Testis (tissue), 2 donors: ENCODE results near the gene PNPLA8.
"Not testable (repeated sequence)": the region's sequence is repeated elsewhere in the genome, so short reads cannot be mapped to it uniquely, and the experiment has no call there.

Experiments
- POLR2A ChIP-seq: fragments of 450-650 bp; IDR thresholded peaks from one replicate; pipeline ENCODE4 v1.6.1; 2017; ENCODE audit warnings: antibody characterized with exemption, mild to moderate bottlenecking, moderate library complexity
- TF ChIP-seq, protein P1 (sequence below), 3 experiments: fragments of 450-650 bp in 2 of 3; fragments of 200-600 bp in 1 of 3; sonication (generic) in 1 of 3; IDR thresholded peaks; one replicate each; pipeline ENCODE4 v1.5.1; 2016 to 2019; ENCODE audit warnings: antibody characterized with exemption in 3 of 3, mild to moderate bottlenecking in 2 of 3, moderate library complexity in 1 of 3

DNA sequence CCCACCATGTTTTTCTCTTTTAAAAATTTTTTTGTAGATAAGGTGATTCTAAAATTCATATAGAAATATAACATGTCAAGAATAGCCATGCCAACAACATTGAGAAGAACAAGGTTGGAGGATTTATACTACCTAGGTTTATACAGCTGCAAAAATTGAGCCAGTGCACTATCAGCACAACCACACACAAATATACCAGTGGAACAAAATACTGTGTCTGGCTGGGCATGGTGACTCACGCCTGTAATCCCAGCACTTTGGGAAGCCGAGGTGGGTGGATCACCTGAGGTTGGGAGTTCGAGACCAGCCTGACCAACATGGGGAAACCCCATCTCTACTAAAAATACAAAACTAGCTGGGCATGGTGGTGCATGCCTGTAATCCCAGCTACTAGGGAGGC, 21.4 kb downstream of the PNPLA8 start:
- TF ChIP-seq, protein P1, sequence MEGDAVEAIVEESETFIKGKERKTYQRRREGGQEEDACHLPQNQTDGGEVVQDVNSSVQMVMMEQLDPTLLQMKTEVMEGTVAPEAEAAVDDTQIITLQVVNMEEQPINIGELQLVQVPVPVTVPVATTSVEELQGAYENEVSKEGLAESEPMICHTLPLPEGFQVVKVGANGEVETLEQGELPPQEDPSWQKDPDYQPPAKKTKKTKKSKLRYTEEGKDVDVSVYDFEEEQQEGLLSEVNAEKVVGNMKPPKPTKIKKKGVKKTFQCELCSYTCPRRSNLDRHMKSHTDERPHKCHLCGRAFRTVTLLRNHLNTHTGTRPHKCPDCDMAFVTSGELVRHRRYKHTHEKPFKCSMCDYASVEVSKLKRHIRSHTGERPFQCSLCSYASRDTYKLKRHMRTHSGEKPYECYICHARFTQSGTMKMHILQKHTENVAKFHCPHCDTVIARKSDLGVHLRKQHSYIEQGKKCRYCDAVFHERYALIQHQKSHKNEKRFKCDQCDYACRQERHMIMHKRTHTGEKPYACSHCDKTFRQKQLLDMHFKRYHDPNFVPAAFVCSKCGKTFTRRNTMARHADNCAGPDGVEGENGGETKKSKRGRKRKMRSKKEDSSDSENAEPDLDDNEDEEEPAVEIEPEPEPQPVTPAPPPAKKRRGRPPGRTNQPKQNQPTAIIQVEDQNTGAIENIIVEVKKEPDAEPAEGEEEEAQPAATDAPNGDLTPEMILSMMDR (IDR thresholded peaks at IDR 0.05), result not testable (repeated sequence)
- not testable (repeated sequence) for TF ChIP-seq POLR2A
